NT2/D1 (cell line): ENCODE measurements around the gene C11orf54.

ENCODE experiments used
- DNase-seq: peaks from one replicate; pipeline ENCODE4 v3.0.0-alpha.2; 2011; ENCODE audit warnings: low read depth, low spot score
- H3K27me3 ChIP-seq: 2 replicates; pipeline ENCODE4 v1.6.0; 2011; ENCODE audit warnings: mild to moderate bottlenecking; ENCODE audit not compliant: insufficient read length, insufficient read depth
- H3K36me3 ChIP-seq: 2 replicates; pipeline ENCODE4 v1.6.1; 2011; ENCODE audit warnings: mild to moderate bottlenecking, low read length, mixed read lengths; ENCODE audit not compliant: insufficient read depth, insufficient read length
- H3K4me1 ChIP-seq: 2 replicates; pipeline ENCODE4 v1.5.1; 2011; ENCODE audit not compliant: insufficient read depth, insufficient read length
- H3K4me3 ChIP-seq: 2 replicates; pipeline ENCODE4 v1.5.1; 2011; ENCODE audit warnings: low read depth; ENCODE audit not compliant: insufficient read length
- H3K9ac ChIP-seq: 2 replicates; pipeline ENCODE4 v1.6.0; 2011; ENCODE audit warnings: low read depth; ENCODE audit not compliant: insufficient read length
- H3K9me3 ChIP-seq: 2 replicates; pipeline ENCODE4 v1.5.1; 2011; ENCODE audit warnings: mild to moderate bottlenecking, low read length; ENCODE audit not compliant: insufficient read depth
- SUZ12 ChIP-seq: IDR thresholded peaks from 2 replicates; pipeline ENCODE4 v1.6.1; 2011; ENCODE audit not compliant: insufficient read length, insufficient read depth; ENCODE audit errors: extremely low read depth
- YY1 ChIP-seq: IDR thresholded peaks from 2 replicates; pipeline ENCODE4 v1.6.1; 2011; ENCODE audit not compliant: insufficient read length, insufficient read depth
- ZNF274 ChIP-seq: IDR thresholded peaks from 2 replicates; pipeline ENCODE4 v1.6.1; 2011; ENCODE audit warnings: mild to moderate bottlenecking, low read depth, low read length

C11orf54 gene

GRCh38 chr11:93728792-93729128, 12.7 kb upstream of the C11orf54 start:
- TF ChIP-seq ZNF274 (no peak), YY1 (no peak), SUZ12 (no peak)
- Histone ChIP-seq H3K9ac (no peak overlapping the region), H3K4me3 (no peak overlapping the region), H3K27me3 (no peaks in the 10 kb centered on the region), H3K4me1 (no peaks in the 10 kb centered on the region), H3K9me3 (no peaks in the 10 kb centered on the region), H3K36me3 (peaks cover 64% of the 10 kb centered on the region)
- DNase-seq: no peak

DNA sequence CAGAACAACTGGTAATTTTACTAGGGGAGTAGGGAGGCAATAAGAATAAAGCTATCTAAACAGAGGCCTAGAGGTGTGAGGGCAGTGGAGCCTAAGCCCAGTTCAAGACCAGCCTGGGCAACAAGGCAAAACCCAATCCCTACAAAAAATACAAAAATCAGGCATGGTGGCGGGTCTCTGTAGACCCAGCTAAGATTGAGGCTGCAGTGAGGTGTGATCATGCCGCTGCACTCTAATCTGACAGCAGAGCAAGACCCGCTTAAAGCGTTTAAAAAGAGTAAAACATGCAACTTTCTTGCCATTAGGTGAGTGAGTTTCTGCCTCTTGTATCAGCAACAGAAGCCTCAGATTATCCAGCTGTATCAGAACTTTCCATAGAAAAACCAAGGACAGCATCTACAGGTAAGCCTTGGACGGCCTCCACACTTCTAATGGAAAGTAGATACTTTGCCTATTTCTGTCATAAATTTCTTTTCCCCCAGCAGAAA, 12.3 kb upstream of the C11orf54 start:
- no peaks in the 10 kb centered on the region for H3K4me1 ChIP-seq
- no peaks in the 10 kb centered on the region for H3K27me3 ChIP-seq
- H3K9me3 ChIP-seq: no peaks in the 10 kb centered on the region
- peaks cover 68% of the 10 kb centered on the region for H3K36me3 ChIP-seq
- no peak for TF ChIP-seq YY1
- TF ChIP-seq SUZ12: no peak
- TF ChIP-seq ZNF274: no peak
- no peak for DNase-seq
- no peak overlapping the region for H3K4me3 ChIP-seq
- no peak overlapping the region for H3K9ac ChIP-seq

- no peak overlapping the region for H3K9ac ChIP-seq
- no peaks in the 10 kb centered on the region for H3K9me3 ChIP-seq
- no peak for DNase-seq
- no peaks in the 10 kb centered on the region for H3K4me1 ChIP-seq
- TF ChIP-seq YY1 (no peak), SUZ12 (no peak), ZNF274 (no peak)
- H3K27me3 ChIP-seq: no peaks in the 10 kb centered on the region
- peaks cover 79% of the 10 kb centered on the region for H3K36me3 ChIP-seq
- H3K4me3 ChIP-seq: no peak overlapping the region
Observed at GRCh38 chr11:93730108-93731107, 11.1 kb upstream of the C11orf54 start.

GRCh38 chr11:93732237-93732892, 9.1 kb upstream of the C11orf54 start:
- no peak overlapping the region for H3K4me3 ChIP-seq
- no peaks in the 10 kb centered on the region for H3K27me3 ChIP-seq
- peaks cover 85% of the 10 kb centered on the region for H3K36me3 ChIP-seq
- no peak overlapping the region for H3K9ac ChIP-seq
- H3K4me1 ChIP-seq: no peaks in the 10 kb centered on the region
- DNase-seq: no peak
- H3K9me3 ChIP-seq: no peaks in the 10 kb centered on the region
- TF ChIP-seq YY1 (no peak), ZNF274 (no peak), SUZ12 (no peak)

GRCh38 chr11:93733474-93733873, 8.0 kb upstream of the C11orf54 start:
- no peaks in the 10 kb centered on the region for H3K4me1 ChIP-seq
- H3K9ac ChIP-seq: no peak overlapping the region
- H3K27me3 ChIP-seq: no peaks in the 10 kb centered on the region
- TF ChIP-seq ZNF274: no peak
- TF ChIP-seq SUZ12: no peak
- no peak for TF ChIP-seq YY1
- H3K36me3 ChIP-seq: peaks cover 87% of the 10 kb centered on the region
- no peak overlapping the region for H3K4me3 ChIP-seq
- DNase-seq: no peak
- H3K9me3 ChIP-seq: no peaks in the 10 kb centered on the region

- Histone ChIP-seq H3K9ac (no peak overlapping the region), H3K9me3 (no peaks in the 10 kb centered on the region), H3K4me3 (no peak overlapping the region), H3K4me1 (no peaks in the 10 kb centered on the region), H3K27me3 (no peaks in the 10 kb centered on the region), H3K36me3 (peaks cover 87% of the 10 kb centered on the region)
- TF ChIP-seq YY1 (no peak), ZNF274 (no peak), SUZ12 (no peak)
- no peak for DNase-seq
Observed at GRCh38 chr11:93734427-93735222, 6.8 kb upstream of the C11orf54 start.
